Astrocyte (in vitro differentiated cells and primary cell): Measurements from ENCODE around the gene LST1.

Experiments
- EZH2 ChIP-seq: IDR thresholded peaks from 2 replicates; pipeline ENCODE4 v1.6.1; 2012; ENCODE audit warnings: mild to moderate bottlenecking, low read length, inconsistent platforms; ENCODE audit not compliant: insufficient read depth
- TF ChIP-seq, protein P1 (sequence below): IDR thresholded peaks from 2 replicates; pipeline ENCODE4 v1.5.1; 2011; ENCODE audit warnings: low read depth, mild to moderate bottlenecking, inconsistent platforms, low read length, moderate library complexity; ENCODE audit not compliant: insufficient read depth

DNA sequence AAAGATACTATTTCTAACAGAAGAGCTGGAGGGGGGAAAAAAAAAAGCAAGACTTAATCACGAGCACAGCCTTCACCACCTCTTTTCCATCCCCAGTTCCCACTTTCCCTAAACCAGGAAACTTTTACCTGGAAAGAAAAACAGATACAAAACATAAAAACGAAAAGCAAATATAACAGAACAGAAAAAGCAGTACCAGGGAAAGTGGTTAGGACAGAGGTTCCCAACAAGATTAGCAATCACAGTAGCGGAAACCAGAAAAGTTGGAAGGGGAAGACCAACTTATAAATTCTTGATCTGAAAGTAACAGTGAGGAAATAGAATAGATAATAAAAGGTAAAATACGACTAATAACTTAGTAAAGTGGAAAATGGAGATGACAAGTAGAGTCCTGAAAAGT is 45.4 kb upstream of the LST1 start:
- TF ChIP-seq EZH2 = no peak
- TF ChIP-seq, protein P1, sequence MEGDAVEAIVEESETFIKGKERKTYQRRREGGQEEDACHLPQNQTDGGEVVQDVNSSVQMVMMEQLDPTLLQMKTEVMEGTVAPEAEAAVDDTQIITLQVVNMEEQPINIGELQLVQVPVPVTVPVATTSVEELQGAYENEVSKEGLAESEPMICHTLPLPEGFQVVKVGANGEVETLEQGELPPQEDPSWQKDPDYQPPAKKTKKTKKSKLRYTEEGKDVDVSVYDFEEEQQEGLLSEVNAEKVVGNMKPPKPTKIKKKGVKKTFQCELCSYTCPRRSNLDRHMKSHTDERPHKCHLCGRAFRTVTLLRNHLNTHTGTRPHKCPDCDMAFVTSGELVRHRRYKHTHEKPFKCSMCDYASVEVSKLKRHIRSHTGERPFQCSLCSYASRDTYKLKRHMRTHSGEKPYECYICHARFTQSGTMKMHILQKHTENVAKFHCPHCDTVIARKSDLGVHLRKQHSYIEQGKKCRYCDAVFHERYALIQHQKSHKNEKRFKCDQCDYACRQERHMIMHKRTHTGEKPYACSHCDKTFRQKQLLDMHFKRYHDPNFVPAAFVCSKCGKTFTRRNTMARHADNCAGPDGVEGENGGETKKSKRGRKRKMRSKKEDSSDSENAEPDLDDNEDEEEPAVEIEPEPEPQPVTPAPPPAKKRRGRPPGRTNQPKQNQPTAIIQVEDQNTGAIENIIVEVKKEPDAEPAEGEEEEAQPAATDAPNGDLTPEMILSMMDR = no peak
